CD8-positive, alpha-beta memory T cell (primary cell): ENCODE measurements around the gene CLMN. TPM values are rescaled to one million over a fixed set of nuclear protein-coding genes. Genes with fewer than 3 reads are reported as not detected.

Experiments
- CTCF ChIA-PET: fragments of 350-600 bp; sonication (Branson Sonifier 250); formaldehyde crosslinking; loops from one replicate; lab custom pipeline; 2021; ENCODE audit warnings: antibody characterized with exemption; lab: Charles Lee
- POLR2A ChIA-PET: fragments of 350-600 bp; sonication (Branson Sonifier 250); formaldehyde crosslinking; loops from one replicate; lab custom pipeline; 2021; ENCODE audit warnings: antibody characterized with exemption; lab: Charles Lee
- DNase-seq, 5 donors: peaks; one replicate each; pipeline versions ENCODE4 v3.0.0 to v3.0.0-alpha.2; 2020 to 2022; ENCODE audit warnings: mixed read lengths in 1 of 5
- H3K27ac ChIP-seq: one replicate; pipeline ENCODE4 v1.7.0; 2013; ENCODE audit warnings: low read depth, mild to moderate bottlenecking, low read length, moderate library complexity
- H3K27me3 ChIP-seq: 2 replicates; pipeline ENCODE4 v1.7.0; 2013; ENCODE audit warnings: low read length, mild to moderate bottlenecking; ENCODE audit not compliant: insufficient read depth, poor library complexity, severe bottlenecking
- H3K36me3 ChIP-seq: 2 replicates; pipeline ENCODE4 v1.7.0; 2013; ENCODE audit warnings: mild to moderate bottlenecking, low read length, moderate library complexity; ENCODE audit not compliant: insufficient read depth
- H3K4me1 ChIP-seq: 2 replicates; pipeline ENCODE4 v1.7.0; 2013; ENCODE audit warnings: mild to moderate bottlenecking, low read length, moderate library complexity; ENCODE audit not compliant: insufficient read depth
- H3K4me3 ChIP-seq: 2 replicates; pipeline ENCODE4 v1.7.0; 2013; ENCODE audit warnings: mild to moderate bottlenecking, low read length
- H3K9me3 ChIP-seq: 2 replicates; pipeline ENCODE4 v1.7.0; 2013; ENCODE audit warnings: mild to moderate bottlenecking, low read length
- H3K27ac Mint-ChIP-seq, 8 donors: one replicate each; pipeline ENCODE4 v1.8.0; 2020 to 2021; ENCODE audit warnings: mixed read lengths in 8 of 8, mild to moderate bottlenecking in 6 of 8, inconsistent platforms in 3 of 8, moderate library complexity in 3 of 8
- H3K27me3 Mint-ChIP-seq, 2 donors: one replicate each; pipeline ENCODE4 v1.8.0; 2020 to 2021; ENCODE audit warnings: mixed read lengths in 2 of 2, mild to moderate bottlenecking in 1 of 2, moderate library complexity in 1 of 2
- H3K36me3 Mint-ChIP-seq, 3 donors: one replicate each; pipeline ENCODE4 v1.8.0; 2020 to 2021; ENCODE audit warnings: mixed read lengths in 3 of 3, inconsistent platforms in 1 of 3, mild to moderate bottlenecking in 1 of 3
- H3K4me1 Mint-ChIP-seq, 3 donors: one replicate each; pipeline ENCODE4 v1.8.0; 2020 to 2021; ENCODE audit warnings: mixed read lengths in 3 of 3, inconsistent platforms in 1 of 3, mild to moderate bottlenecking in 1 of 3
- H3K4me3 Mint-ChIP-seq, 7 donors: one replicate each; pipeline ENCODE4 v1.8.0; 2020 to 2021; ENCODE audit warnings: mixed read lengths in 7 of 7, mild to moderate bottlenecking in 6 of 7, moderate library complexity in 4 of 7, inconsistent platforms in 2 of 7
- H3K9me3 Mint-ChIP-seq, 5 donors: one replicate each; pipeline ENCODE4 v1.8.0; 2020 to 2022; ENCODE audit warnings: mixed read lengths in 5 of 5, mild to moderate bottlenecking in 3 of 5, moderate library complexity in 2 of 5, inconsistent platforms in 1 of 5
- polyA plus RNA-seq: library from polyadenylated mRNA; unstranded; fragments of 300-500 nt; fragmentation: Illumina TruSeq; gene quantifications from one replicate; pipeline ENCODE4 v1.2.3, GENCODE V29; 2021
- total RNA-seq, 2 experiments: library from RNA; stranded (reverse); gene quantifications; one replicate each; pipeline ENCODE4 v1.2.3, GENCODE V29; 2021

The CLMN gene, protein sequence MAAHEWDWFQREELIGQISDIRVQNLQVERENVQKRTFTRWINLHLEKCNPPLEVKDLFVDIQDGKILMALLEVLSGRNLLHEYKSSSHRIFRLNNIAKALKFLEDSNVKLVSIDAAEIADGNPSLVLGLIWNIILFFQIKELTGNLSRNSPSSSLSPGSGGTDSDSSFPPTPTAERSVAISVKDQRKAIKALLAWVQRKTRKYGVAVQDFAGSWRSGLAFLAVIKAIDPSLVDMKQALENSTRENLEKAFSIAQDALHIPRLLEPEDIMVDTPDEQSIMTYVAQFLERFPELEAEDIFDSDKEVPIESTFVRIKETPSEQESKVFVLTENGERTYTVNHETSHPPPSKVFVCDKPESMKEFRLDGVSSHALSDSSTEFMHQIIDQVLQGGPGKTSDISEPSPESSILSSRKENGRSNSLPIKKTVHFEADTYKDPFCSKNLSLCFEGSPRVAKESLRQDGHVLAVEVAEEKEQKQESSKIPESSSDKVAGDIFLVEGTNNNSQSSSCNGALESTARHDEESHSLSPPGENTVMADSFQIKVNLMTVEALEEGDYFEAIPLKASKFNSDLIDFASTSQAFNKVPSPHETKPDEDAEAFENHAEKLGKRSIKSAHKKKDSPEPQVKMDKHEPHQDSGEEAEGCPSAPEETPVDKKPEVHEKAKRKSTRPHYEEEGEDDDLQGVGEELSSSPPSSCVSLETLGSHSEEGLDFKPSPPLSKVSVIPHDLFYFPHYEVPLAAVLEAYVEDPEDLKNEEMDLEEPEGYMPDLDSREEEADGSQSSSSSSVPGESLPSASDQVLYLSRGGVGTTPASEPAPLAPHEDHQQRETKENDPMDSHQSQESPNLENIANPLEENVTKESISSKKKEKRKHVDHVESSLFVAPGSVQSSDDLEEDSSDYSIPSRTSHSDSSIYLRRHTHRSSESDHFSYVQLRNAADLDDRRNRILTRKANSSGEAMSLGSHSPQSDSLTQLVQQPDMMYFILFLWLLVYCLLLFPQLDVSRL
- total RNA-seq (under 1 TPM; 0.29 to 0.72 TPM), polyA plus RNA-seq (0.15 TPM)

DNA sequence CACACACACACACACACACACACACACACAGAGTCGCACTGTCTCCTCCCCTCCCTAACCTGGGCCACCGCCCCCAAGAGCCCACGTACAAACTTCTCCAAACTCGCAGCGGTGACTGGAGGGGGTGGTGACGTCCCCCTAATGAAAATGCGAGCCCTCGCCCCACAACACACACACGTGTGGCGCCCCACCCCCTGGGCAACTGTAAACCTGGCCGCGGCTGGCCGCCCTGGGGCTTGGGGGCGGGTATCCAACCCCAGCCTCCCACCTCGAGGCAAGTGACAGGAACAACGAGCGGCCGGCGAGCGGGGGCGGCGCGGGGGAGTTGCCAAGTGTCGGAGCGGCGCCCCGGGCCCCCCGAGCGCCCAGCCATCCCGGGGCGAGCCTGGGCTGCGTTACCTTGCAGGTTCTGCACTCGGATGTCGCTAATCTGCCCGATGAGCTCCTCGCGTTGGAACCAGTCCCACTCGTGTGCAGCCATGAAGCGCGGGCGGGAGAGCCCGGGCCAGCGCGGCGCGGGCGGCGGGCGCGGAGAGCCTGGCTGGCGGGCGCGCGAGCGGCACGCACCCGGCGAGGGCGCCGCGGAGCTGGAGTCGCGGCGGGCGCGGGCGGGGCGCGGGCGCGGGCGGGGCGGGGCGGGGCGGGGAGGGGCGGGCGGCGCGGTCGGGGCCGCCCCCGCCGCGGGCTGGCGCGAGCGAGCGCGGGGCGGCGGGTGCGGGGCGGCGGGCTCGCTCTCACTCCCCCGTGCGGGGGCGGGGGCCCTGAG is at the start of gene CLMN:
Gene CLMN, minus strand, starts transcription at position 597 of the 766 bp plus-strand sequence. Its CDS starts 116 bp downstream, at position 481.
- H3K36me3 Mint-ChIP-seq: no peaks in the 10 kb centered on the region
- peak in 4 of 5 donors; percentile 5 to 55 (median 30) for DNase-seq
- H3K27ac Mint-ChIP-seq: peak within 1 kb of the TSS in 3 of 8 donors; percentile 27 to 70 (median 61)
- H3K27me3 Mint-ChIP-seq: peaks cover 16 to 42% of the 10 kb centered on the region in 2 donors
- no peak within 1 kb of the TSS for H3K27ac ChIP-seq
- no peaks in the 10 kb centered on the region for H3K36me3 ChIP-seq
- H3K4me3 ChIP-seq: peak within 1 kb of the TSS; percentile 50
- H3K9me3 Mint-ChIP-seq: no peaks in the 10 kb centered on the region
- H3K27me3 ChIP-seq: peaks cover 10% of the 10 kb centered on the region
- no peaks in the 10 kb centered on the region for H3K9me3 ChIP-seq
- peaks cover 13 to 15% (median 15%) of the 10 kb centered on the region in 3 donors for H3K4me1 Mint-ChIP-seq
- ChIA-PET POLR2A (no interaction called here), CTCF (interaction anchor here (0.9 kb wide), 1 partner anchor 18 kb away, joined by 3 read pairs; no protein-coding TSS in a partner anchor)
- H3K4me1 ChIP-seq: peaks cover 5% of the 10 kb centered on the region
- peak within 1 kb of the TSS; percentile 57 to 90 (median 73) for H3K4me3 Mint-ChIP-seq

DNA sequence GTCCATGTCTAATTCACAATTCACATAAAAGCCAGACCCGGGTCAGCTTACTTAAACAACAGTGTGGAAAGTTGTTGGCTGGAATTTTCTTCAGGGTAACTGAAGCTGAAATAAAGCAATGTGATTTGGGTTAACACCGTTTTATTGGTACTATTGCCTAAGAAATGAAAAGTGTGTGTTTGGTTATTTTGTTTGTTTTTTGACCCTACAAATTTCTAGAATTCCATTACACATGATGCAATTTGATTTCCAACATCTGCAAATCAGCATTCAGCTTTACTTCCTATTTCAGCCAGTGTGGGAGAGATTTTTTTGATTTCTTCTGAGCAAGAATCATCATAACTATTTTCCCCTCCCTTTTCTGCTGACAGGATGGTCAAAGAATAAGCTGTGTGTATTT is 45.7 kb upstream of the CLMN start:
- Mint-ChIP-seq H3K4me3 (no peak overlapping the region), H3K27me3 (peaks cover 22 to 65% of the 10 kb centered on the region in 2 donors), H3K36me3 (no peaks in the 10 kb centered on the region), H3K27ac (no peak overlapping the region), H3K9me3 (no peaks in the 10 kb centered on the region), H3K4me1 (no peaks in the 10 kb centered on the region)
- H3K36me3 ChIP-seq: no peaks in the 10 kb centered on the region
- ChIA-PET CTCF (no interaction called here), POLR2A (no interaction called here)
- peaks cover 4% of the 10 kb centered on the region for H3K27me3 ChIP-seq
- H3K4me1 ChIP-seq: no peaks in the 10 kb centered on the region
- H3K9me3 ChIP-seq: no peaks in the 10 kb centered on the region
- no peak overlapping the region for H3K27ac ChIP-seq
- no peak overlapping the region for H3K4me3 ChIP-seq
- no peak for DNase-seq

DNA sequence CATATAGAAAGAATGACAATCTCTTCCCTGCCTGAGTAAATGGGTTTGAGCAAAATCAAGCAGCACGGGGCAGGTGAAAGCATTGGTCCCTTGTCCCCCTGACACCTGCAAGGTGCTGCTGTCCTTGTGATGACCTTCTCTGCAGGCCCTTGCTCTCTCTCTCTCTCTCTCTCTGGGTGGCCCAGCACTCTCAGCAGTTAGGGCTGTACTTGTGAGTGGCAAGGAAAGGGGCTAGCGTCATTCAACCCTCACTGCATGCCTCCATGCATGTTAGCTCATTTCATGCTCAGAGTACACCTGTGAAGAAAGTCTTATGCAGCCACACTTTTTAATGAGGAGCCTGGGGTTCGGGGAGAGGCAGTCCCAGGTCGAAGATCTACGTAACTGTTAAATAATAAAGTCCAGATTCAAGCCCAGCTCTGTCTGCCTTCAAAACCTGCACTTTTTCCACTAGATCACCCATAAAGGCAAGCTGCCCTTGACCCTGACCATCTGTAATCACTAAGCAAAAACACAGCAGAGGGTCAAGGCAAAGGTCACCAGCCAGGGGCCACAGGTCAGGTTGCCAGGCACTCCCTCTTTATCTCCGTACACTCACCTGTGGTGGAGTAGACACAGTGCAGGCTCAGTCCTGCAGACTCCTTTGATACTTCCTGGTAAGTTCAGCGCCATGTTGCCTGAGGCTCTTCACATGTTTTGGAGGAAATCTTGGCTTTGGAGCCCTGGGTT is 44.9 kb upstream of the CLMN start:
- no peak overlapping the region for H3K4me3 ChIP-seq
- Mint-ChIP-seq H3K36me3 (no peaks in the 10 kb centered on the region), H3K27me3 (peaks cover 20 to 64% of the 10 kb centered on the region in 2 donors), H3K4me1 (no peaks in the 10 kb centered on the region), H3K4me3 (no peak overlapping the region), H3K9me3 (no peaks in the 10 kb centered on the region), H3K27ac (no peak overlapping the region)
- H3K27ac ChIP-seq: no peak overlapping the region
- ChIA-PET POLR2A (no interaction called here), CTCF (no interaction called here)
- H3K36me3 ChIP-seq: no peaks in the 10 kb centered on the region
- no peak for DNase-seq
- H3K27me3 ChIP-seq: peaks cover 4% of the 10 kb centered on the region
- no peaks in the 10 kb centered on the region for H3K9me3 ChIP-seq
- H3K4me1 ChIP-seq: no peaks in the 10 kb centered on the region

DNA sequence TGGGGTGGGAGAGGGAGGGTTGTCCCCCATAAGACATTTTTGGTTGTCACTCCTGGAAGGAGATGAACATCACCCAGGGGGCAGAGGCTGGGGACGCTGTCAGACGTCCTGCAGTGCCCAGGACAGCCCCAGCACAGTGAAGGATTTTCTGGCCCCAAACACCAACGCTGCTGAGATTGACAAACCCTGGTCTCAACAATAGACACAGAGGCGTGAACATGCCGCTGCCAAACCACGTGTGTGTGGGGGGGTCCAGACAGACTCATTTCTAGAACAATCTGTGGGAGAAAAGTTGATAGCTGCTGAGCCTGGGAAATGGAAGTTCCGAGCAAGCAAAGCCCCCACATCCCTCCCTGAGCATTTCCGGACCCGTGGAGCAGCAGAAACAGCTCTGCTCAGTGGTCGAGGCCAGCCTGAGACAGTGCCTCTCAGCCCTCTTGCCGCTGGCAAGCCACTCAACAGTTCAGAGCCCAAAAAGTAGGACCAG is 43.8 kb upstream of the CLMN start:
- Histone ChIP-seq H3K27me3 (peaks cover 4% of the 10 kb centered on the region), H3K4me3 (no peak overlapping the region), H3K9me3 (no peaks in the 10 kb centered on the region), H3K27ac (no peak overlapping the region), H3K4me1 (no peaks in the 10 kb centered on the region), H3K36me3 (no peaks in the 10 kb centered on the region)
- CTCF ChIA-PET: no interaction called here
- Mint-ChIP-seq H3K36me3 (no peaks in the 10 kb centered on the region), H3K9me3 (no peaks in the 10 kb centered on the region), H3K27ac (no peak overlapping the region), H3K27me3 (peaks cover 24 to 62% of the 10 kb centered on the region in 2 donors), H3K4me3 (no peak overlapping the region), H3K4me1 (no peaks in the 10 kb centered on the region)
- POLR2A ChIA-PET: no interaction called here
- no peak for DNase-seq

DNA sequence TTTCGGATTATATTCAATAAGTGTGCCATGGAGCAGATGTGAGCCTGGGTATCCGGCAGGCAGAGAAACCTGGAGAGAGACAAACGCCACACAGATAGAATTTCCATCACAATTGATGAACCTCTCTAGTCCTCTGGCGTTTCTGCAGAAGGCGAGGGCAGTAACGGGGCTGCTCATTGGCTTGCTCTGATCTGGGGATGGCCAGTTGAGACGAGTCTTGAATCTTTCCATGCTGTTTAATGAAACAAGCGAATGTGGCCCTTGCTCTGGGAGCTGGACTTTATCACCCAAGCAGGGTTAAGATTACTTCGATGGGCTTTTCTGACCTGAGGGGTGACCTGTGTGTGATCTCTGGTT is 42.4 kb upstream of the CLMN start:
- Histone ChIP-seq H3K27me3 (peaks cover 4% of the 10 kb centered on the region), H3K9me3 (no peaks in the 10 kb centered on the region), H3K4me1 (no peaks in the 10 kb centered on the region), H3K4me3 (no peak overlapping the region), H3K27ac (no peak overlapping the region), H3K36me3 (no peaks in the 10 kb centered on the region)
- ChIA-PET CTCF (no interaction called here), POLR2A (no interaction called here)
- H3K9me3 Mint-ChIP-seq: no peaks in the 10 kb centered on the region
- H3K4me1 Mint-ChIP-seq: no peaks in the 10 kb centered on the region
- H3K4me3 Mint-ChIP-seq: no peak overlapping the region
- H3K27me3 Mint-ChIP-seq: peaks cover 24 to 56% of the 10 kb centered on the region in 2 donors
- no peaks in the 10 kb centered on the region for H3K36me3 Mint-ChIP-seq
- DNase-seq: no peak
- no peak overlapping the region for H3K27ac Mint-ChIP-seq

DNA sequence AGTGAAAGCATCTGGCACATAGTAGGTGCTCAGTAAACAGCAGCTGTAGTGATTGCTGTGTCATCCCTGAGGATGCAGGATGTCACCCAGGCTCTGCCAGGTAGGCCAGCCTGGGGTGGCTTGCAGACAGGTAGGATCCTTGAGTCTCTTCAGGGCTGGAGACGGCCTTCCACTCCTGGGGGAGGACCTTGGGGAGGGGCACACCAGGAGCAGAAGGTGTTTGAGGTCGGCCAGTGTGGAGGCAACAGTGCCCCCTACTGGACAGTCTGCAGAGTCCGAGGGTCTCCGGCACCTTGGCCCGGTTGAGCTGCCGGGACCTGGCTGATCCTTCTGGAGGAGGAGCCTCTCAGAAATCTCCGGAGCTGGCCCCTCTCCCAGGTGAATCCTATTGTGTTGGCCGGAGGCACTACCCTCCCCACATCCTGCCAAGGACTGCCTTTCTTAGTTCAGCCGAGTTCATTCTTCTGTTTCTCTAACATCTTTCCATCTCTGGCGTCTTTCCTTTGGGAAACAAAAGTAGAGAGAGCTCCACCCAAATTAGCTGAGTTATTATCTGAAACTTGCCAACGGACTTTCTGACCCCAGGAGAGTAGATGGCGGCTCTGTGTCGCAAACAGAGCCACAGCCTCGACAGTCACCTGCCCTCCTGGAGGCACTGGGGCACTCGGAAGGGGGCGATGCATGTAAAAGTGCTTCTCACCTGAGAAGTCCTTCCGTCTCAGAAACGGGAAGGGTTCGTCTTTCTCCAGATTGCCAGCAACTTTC is 41.8 kb upstream of the CLMN start:
- POLR2A ChIA-PET: no interaction called here

DNA sequence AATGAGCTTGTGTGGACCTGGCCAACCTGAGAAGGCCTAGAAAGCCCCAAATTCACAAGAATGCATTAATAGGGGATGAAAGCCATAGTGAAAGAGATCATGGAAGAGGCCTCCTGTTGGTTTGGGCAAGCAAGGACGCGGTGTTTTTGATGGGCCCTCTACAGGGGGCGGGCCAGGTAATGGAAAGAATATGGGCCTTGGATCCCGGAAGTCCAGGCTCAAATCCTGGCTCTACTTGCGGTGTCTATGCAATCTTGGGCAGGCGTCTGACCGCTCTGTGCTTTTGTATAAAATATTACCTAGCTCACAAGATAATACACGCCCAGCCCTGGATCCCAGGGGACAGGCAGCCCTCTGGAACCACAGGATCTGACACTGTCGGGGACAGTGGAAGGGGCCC is 41.1 kb upstream of the CLMN start:
- Mint-ChIP-seq H3K9me3 (no peaks in the 10 kb centered on the region), H3K27me3 (peaks cover 24 to 53% of the 10 kb centered on the region in 2 donors)
- CTCF ChIA-PET: no interaction called here

More for the DNA sequence above, 41.8 kb upstream of the CLMN start:
- Mint-ChIP-seq H3K27me3 (peaks cover 24 to 55% of the 10 kb centered on the region in 2 donors), H3K9me3 (no peaks in the 10 kb centered on the region), H3K4me3 (no peak overlapping the region), H3K36me3 (no peaks in the 10 kb centered on the region), H3K27ac (no peak overlapping the region), H3K4me1 (no peaks in the 10 kb centered on the region)
- Histone ChIP-seq H3K27me3 (peaks cover 4% of the 10 kb centered on the region), H3K9me3 (no peaks in the 10 kb centered on the region), H3K4me3 (no peak overlapping the region), H3K36me3 (no peaks in the 10 kb centered on the region), H3K27ac (no peak overlapping the region), H3K4me1 (no peaks in the 10 kb centered on the region)
- DNase-seq: no peak
- CTCF ChIA-PET: no interaction called here

More for the DNA sequence above, 41.1 kb upstream of the CLMN start:
- Histone ChIP-seq H3K27me3 (peaks cover 4% of the 10 kb centered on the region), H3K4me3 (no peak overlapping the region), H3K27ac (no peak overlapping the region), H3K36me3 (no peaks in the 10 kb centered on the region), H3K9me3 (no peaks in the 10 kb centered on the region), H3K4me1 (no peaks in the 10 kb centered on the region)
- H3K4me1 Mint-ChIP-seq: no peaks in the 10 kb centered on the region
- no peak for DNase-seq
- POLR2A ChIA-PET: no interaction called here
- H3K27ac Mint-ChIP-seq: no peak overlapping the region
- H3K36me3 Mint-ChIP-seq: no peaks in the 10 kb centered on the region
- no peak overlapping the region for H3K4me3 Mint-ChIP-seq
